K562 (cell line): ENCODE data around the gene GPR35. TPM values are rescaled to one million over a fixed set of nuclear protein-coding genes. Genes with fewer than 3 reads are reported as not detected.

Experiments used
- ATAC-seq: fragments of 200-7000 bp; cut with Tn5 transposase; 3 replicates; pipeline ENCODE4 v1.9.1; 2020; ENCODE audit warnings: moderate library complexity
- BruUV-seq: library from RNA; stranded (reverse); fragments of 400-500 nt; replicated peaks from 2 replicates; lab custom pipeline; 2021; lab: Mats Ljungman, UMichigan
- CTCF ChIA-PET: fragments of 300-600 bp; formaldehyde crosslinking; extraction: SDS; loops from one replicate; lab custom pipeline; 2021; ENCODE audit warnings: low intra/inter-chr PET ratio; lab: Yijun Ruan, JAX
- POLR2A ChIA-PET: fragments of 300-600, 350-650 bp; sonication (Branson Sonifier 250); formaldehyde crosslinking; extraction: SDS; loops from one replicate; lab custom pipeline; 2021; ENCODE audit warnings: antibody characterized with exemption, inconsistent platforms; lab: Yijun Ruan, JAX
- DNase-seq, 4 experiments: peaks; one replicate each; pipeline versions ENCODE4 v3.0.0 to v3.0.0-alpha.2; 2011 to 2018; ENCODE audit warnings: low spot score in 3 of 4, mixed read lengths in 3 of 4; ENCODE audit errors: extremely low read depth in 1 of 4
- FAIRE-seq: peaks from 2 replicates; lab custom pipeline; 2011; peaks lifted over from hg19 to GRCh38; lab: Jason Lieb, UNC
- H2AFZ ChIP-seq: 2 replicates; pipeline ENCODE4 v1.6.0; 2011; ENCODE audit warnings: low read depth, low read length, control low read depth, inconsistent platforms
- H3K27ac ChIP-seq: fragments of 200-600 bp; 3 replicates; pipeline ENCODE4 v1.8.0; 2011; ENCODE audit warnings: low read depth, mild to moderate bottlenecking, control low read depth, inconsistent platforms, low read length, moderate library complexity, mixed read lengths; ENCODE audit errors: extremely low read depth
- H3K27me3 ChIP-seq, 2 experiments: fragments of 300-600 bp in 1 of 2; 2 replicates in 1 of 2; 3 replicates in 1 of 2; pipeline versions ENCODE4 v1.6.0 to v1.8.0; 2011; ENCODE audit warnings: inconsistent platforms in 2 of 2, low read length in 2 of 2, mild to moderate bottlenecking in 1 of 2, mixed read lengths in 1 of 2, moderate library complexity in 1 of 2; ENCODE audit not compliant: control insufficient read depth in 2 of 2, insufficient read depth in 2 of 2
- H3K36me3 ChIP-seq: fragments of 300-600 bp; 3 replicates; pipeline ENCODE4 v1.8.0; 2011; ENCODE audit warnings: mild to moderate bottlenecking, low read length, inconsistent platforms; ENCODE audit not compliant: control insufficient read depth, insufficient read depth
- H3K4me1 ChIP-seq, 2 experiments: fragments of 200-600 bp in 1 of 2; replicated peaks in 1 of 2; 2 replicates in 1 of 2; 3 replicates in 1 of 2; pipeline versions ENCODE4 v1.5.1 to v1.8.0; 2011; ENCODE audit warnings: inconsistent platforms in 2 of 2, low read length in 2 of 2, mild to moderate bottlenecking in 1 of 2, mixed read lengths in 1 of 2, moderate library complexity in 1 of 2; ENCODE audit not compliant: control insufficient read depth in 2 of 2, insufficient read depth in 2 of 2
- H3K4me2 ChIP-seq: 2 replicates; pipeline ENCODE4 v1.6.1; 2011; ENCODE audit warnings: low read length, control low read depth, inconsistent platforms, mixed read lengths; ENCODE audit not compliant: insufficient read depth
- H3K4me3 ChIP-seq: fragments of 200-600 bp; sonication (generic), shearing (Covaris generic); 2 replicates; pipeline ENCODE4 v1.5.1; 2016; ENCODE audit warnings: control low read depth, inconsistent platforms
- H3K79me2 ChIP-seq: fragments of 200-600 bp; 3 replicates; pipeline ENCODE4 v1.8.0; 2011; ENCODE audit warnings: low read length, inconsistent platforms; ENCODE audit not compliant: control insufficient read depth, insufficient read depth
- H3K9ac ChIP-seq, 2 experiments: 2 replicates each; pipeline versions ENCODE4 v1.6.0 to v1.6.1; 2011; ENCODE audit warnings: low read depth in 2 of 2, low read length in 2 of 2, control low read depth in 1 of 2, inconsistent platforms in 1 of 2, mild to moderate bottlenecking in 1 of 2, mixed read lengths in 1 of 2; ENCODE audit not compliant: insufficient read depth in 1 of 2
- H3K9me1 ChIP-seq: one replicate; pipeline ENCODE4 v1.6.0; 2011; ENCODE audit warnings: inconsistent platforms, mild to moderate bottlenecking, low read length, moderate library complexity; ENCODE audit not compliant: control insufficient read depth, insufficient read depth
- H3K9me3 ChIP-seq: replicated peaks from 2 replicates; pipeline ENCODE4 v1.5.1; 2011; ENCODE audit warnings: low read depth, low read length, inconsistent platforms; ENCODE audit not compliant: control insufficient read depth, insufficient read depth
- H4K20me1 ChIP-seq: replicated peaks from 2 replicates; pipeline ENCODE4 v1.6.1; 2011; ENCODE audit warnings: low read length, inconsistent platforms, mixed read lengths; ENCODE audit not compliant: control insufficient read depth, insufficient read depth
- CREB1 ChIP-seq, 2 experiments: sonication (generic) in 1 of 2; formaldehyde crosslinking in 1 of 2; IDR thresholded peaks; 2 replicates each; pipeline versions ENCODE4 v1.6.1 to v1.8.0; 2012 to 2022; ENCODE audit warnings: inconsistent platforms in 1 of 2, mild to moderate bottlenecking in 1 of 2, missing genetic modification reagents in 1 of 2, moderate library complexity in 1 of 2
- DDX20 ChIP-seq: fragments of 450-650 bp; IDR thresholded peaks from 2 replicates; pipeline ENCODE4 v1.6.1; 2016; ENCODE audit warnings: missing genetic modification characterization, low read depth, mild to moderate bottlenecking, missing compliant biosample characterization, moderate library complexity
- ELF4 ChIP-seq: fragments of 450-650 bp; formaldehyde crosslinking; IDR thresholded peaks from 2 replicates; pipeline ENCODE4 v1.4.0; 2022; ENCODE audit warnings: missing genetic modification characterization
- HDAC2 ChIP-seq: fragments of 450-650 bp; IDR thresholded peaks from 2 replicates; pipeline ENCODE4 v1.6.1; 2016; ENCODE audit warnings: mild to moderate bottlenecking
- HDAC8 ChIP-seq: fragments of 450-650 bp; IDR thresholded peaks from 2 replicates; pipeline ENCODE4 v1.6.1; 2016; ENCODE audit warnings: mild to moderate bottlenecking, missing genetic modification characterization, moderate library complexity, missing compliant biosample characterization
- KAT7 ChIP-seq: sonication (generic); formaldehyde crosslinking; IDR thresholded peaks from 2 replicates; pipeline ENCODE4 v1.8.0; 2022; ENCODE audit warnings: missing genetic modification reagents, mild to moderate bottlenecking, borderline replicate concordance
- KDM4B ChIP-seq, 2 experiments: fragments of 450-650 bp in 1 of 2; sonication (generic) in 1 of 2; IDR thresholded peaks; 2 replicates each; pipeline ENCODE4 v1.6.1; 2016 to 2017; ENCODE audit warnings: borderline replicate concordance in 2 of 2, antibody characterized with exemption in 1 of 2, low read depth in 1 of 2, mild to moderate bottlenecking in 1 of 2
- LARP7 ChIP-seq: fragments of 450-650 bp; IDR thresholded peaks from 2 replicates; pipeline ENCODE4 v1.6.1; 2016
- NEUROD1 ChIP-seq: fragments of 150-350 bp; IDR thresholded peaks from 2 replicates; pipeline ENCODE4 v1.6.1; 2014; ENCODE audit warnings: borderline replicate concordance, low read length, low read depth; ENCODE audit not compliant: partially characterized antibody
- POLR2B ChIP-seq: fragments of 450-650 bp; IDR thresholded peaks from 2 replicates; pipeline ENCODE4 v1.6.1; 2018; ENCODE audit warnings: low read depth; ENCODE audit not compliant: partially characterized antibody
- ZC3H11A ChIP-seq: IDR thresholded peaks from 2 replicates; pipeline ENCODE4 v1.6.1; 2012; ENCODE audit warnings: low read depth, low read length, improper control_type of control experiment
- WGBS: fragments of 100-300 bp; shearing (Covaris generic); methylation state at CpG from one replicate; pipeline ENCODE4 v1.1.6; 2016; ENCODE audit warnings: low coverage, mixed read lengths; ENCODE audit not compliant: insufficient coverage; ENCODE audit errors: missing lambda C conversion rate; 5-methylcytosine and 5-hydroxymethylcytosine counted together
- in situ Hi-C: fragments of 300-500 bp; cut with MboI; formaldehyde crosslinking; loops from 4 replicates; pipeline ENCODE4 v1.15.0; 2018; ENCODE audit warnings: inconsistent platforms, mixed read lengths
- intact Hi-C: fragments of 100-400 bp; cut with micrococcal nuclease; formaldehyde crosslinking; loops from 2 replicates; pipeline ENCODE4 v1.14.2; 2022
- polyA plus RNA-seq, 8 experiments: library from polyadenylated mRNA; depleted of rRNA in 4 of 8; stranded (reverse) in 5 of 8; unstranded in 3 of 8; fragments of >200 nt; fragmentation: Nextera tagmentation in 2 of 8; fragmentation: Illumina TruSeq in 1 of 8; extraction: Ambion mirVana in 2 of 8; extraction: Trizol in 1 of 8; gene quantifications; 2 replicates each; pipeline versions ENCODE4 v1.2.1 to v1.2.3, GENCODE V29; 2011 to 2014; ENCODE audit warnings: inconsistent platforms in 1 of 8, missing spikeins in 1 of 8
- total RNA-seq, 7 experiments: library from RNA; depleted of rRNA in 6 of 7; stranded (reverse); fragments of >200 nt in 6 of 7; fragmentation: Illumina TruSeq in 2 of 7; extraction: Trizol in 2 of 7; gene quantifications; 2 replicates each; pipeline versions ENCODE4 v1.2.1 to v1.2.3, GENCODE V29; 2011 to 2021; ENCODE audit warnings: low replicate concordance in 1 of 7
- TF ChIP-seq, protein P1 (sequence below), 2 experiments: fragments of 450-650 bp; conservative IDR thresholded peaks; 2 replicates each; pipeline ENCODE4 v1.6.1; 2017; ENCODE audit warnings: mild to moderate bottlenecking in 2 of 2, moderate library complexity in 2 of 2
- TF ChIP-seq, protein P2 (sequence below): sonication (generic); formaldehyde crosslinking; IDR thresholded peaks from 2 replicates; pipeline ENCODE4 v1.8.0; 2023; ENCODE audit warnings: mild to moderate bottlenecking, missing genetic modification reagents
- TF ChIP-seq, protein P3 (sequence below): fragments of 250-450 bp; sonication (Bioruptor Pico); IDR thresholded peaks from 2 replicates; pipeline ENCODE4 v1.5.0; 2021

The GPR35 gene
- total and polyA plus RNA-seq, 9 of the 15 experiments (the other 6 are each of a cell fraction or from before 2014, with no cell fraction given) = 0.04 to 0.50 (median 0.29) TPM; not detected in 3

DNA sequence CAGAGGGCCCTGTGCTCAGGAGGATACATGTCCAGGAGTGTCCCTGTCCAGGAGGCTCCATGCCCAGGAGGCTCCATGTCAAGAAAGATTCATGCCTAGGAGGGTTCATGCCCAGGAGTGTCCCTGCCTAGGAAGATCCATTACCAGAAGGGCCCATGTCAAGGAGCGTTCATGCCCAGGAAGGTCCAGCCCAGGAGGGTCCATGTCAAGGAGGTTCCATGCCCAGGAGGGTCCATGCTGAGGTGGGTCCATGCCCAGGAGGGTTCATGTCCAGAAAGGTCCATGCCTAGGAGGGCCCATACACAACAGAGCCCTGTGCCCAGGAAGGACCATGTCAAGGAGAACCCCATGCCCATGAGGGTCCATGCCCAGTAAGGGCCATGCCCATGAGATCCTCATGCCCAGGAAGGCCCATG, 7.0 kb downstream of the GPR35 start (continued):
- TF ChIP-seq, protein P1, sequence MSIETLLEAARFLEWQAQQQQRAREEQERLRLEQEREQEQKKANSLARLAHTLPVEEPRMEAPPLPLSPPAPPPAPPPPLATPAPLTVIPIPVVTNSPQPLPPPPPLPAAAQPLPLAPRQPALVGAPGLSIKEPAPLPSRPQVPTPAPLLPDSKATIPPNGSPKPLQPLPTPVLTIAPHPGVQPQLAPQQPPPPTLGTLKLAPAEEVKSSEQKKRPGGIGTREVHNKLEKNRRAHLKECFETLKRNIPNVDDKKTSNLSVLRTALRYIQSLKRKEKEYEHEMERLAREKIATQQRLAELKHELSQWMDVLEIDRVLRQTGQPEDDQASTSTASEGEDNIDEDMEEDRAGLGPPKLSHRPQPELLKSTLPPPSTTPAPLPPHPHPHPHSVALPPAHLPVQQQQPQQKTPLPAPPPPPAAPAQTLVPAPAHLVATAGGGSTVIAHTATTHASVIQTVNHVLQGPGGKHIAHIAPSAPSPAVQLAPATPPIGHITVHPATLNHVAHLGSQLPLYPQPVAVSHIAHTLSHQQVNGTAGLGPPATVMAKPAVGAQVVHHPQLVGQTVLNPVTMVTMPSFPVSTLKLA (conservative IDR thresholded peaks at IDR 0.05) = no peak
- no peak for TF ChIP-seq HDAC8 (tag)

DNA sequence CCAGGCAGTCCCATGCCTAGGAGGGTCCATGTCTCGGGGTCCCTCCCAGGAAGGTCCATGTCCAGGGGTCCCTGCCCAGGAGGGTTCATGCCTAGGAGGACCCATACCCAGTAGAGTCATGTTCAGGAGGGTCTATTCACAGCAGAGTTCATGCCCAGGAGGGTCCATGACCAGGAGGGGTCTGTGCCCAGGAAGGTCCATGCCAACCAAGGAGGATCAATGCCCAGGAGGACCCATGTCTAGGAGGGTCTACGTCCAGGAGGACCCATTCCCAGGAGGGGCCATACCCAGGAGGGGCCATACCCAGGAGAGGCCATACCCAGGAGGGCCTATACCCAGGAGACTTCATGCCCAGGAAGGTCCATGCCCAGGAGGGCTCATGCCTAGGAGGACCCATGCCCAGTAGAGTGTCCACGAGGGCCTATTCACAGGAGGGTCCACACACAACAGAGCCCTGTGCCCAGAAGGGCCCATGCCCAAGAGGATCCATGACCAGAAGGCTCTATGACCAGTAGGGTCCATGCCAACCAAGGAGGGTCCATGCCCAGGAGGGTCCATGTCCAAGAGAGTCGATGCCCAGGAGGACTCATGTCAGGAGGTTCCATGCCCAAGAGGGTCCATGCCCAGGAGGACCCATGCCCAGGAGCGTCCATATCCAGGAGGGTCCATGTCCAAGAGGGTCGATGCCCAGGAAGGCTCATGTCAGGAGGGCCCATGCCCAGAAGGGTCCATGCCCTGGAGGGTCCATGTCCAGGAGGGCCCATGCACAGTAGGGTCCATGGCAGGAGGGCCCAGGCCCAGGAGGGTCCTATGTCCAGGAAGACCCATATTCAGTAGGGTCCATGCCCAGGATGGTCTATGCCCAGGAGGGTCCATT, 10.1 kb downstream of the GPR35 start:
- H3K4me2 ChIP-seq = no peak overlapping the region
- intact Hi-C loops = no loop called here
- DNase-seq (no peak), FAIRE-seq (no peak), ATAC-seq (no peak)
- 3% methylated on average over 5 of the region's 6 CpGs for WGBS
- no peaks in the 10 kb centered on the region for H4K20me1 ChIP-seq
- no peak overlapping the region for H3K9ac ChIP-seq
- CTCF ChIA-PET = no interaction called here
- no TSS peak for BruUV-seq
- no peaks in the 10 kb centered on the region for H3K36me3 ChIP-seq
- peaks cover 3 to 24% of the 10 kb centered on the region in 2 experiments; a peak in 3 of 5 replicates for H3K27me3 ChIP-seq
- in situ Hi-C loops = no loop called here
- no peak overlapping the region for H3K4me3 ChIP-seq
- no peaks in the 10 kb centered on the region for H3K79me2 ChIP-seq
- H3K9me3 ChIP-seq = 0 out of 2 replicates have a peak, but pooled peaks cover 1% of the 10 kb centered on the region
- no peaks in the 10 kb centered on the region for H3K9me1 ChIP-seq
- H3K27ac ChIP-seq = no peak overlapping the region
- no peaks in the 10 kb centered on the region; a peak in 1 of 5 replicates for H3K4me1 ChIP-seq
- H2AFZ ChIP-seq = no peak overlapping the region
- POLR2A ChIA-PET = no interaction called here
- TF ChIP-seq, protein P2, sequence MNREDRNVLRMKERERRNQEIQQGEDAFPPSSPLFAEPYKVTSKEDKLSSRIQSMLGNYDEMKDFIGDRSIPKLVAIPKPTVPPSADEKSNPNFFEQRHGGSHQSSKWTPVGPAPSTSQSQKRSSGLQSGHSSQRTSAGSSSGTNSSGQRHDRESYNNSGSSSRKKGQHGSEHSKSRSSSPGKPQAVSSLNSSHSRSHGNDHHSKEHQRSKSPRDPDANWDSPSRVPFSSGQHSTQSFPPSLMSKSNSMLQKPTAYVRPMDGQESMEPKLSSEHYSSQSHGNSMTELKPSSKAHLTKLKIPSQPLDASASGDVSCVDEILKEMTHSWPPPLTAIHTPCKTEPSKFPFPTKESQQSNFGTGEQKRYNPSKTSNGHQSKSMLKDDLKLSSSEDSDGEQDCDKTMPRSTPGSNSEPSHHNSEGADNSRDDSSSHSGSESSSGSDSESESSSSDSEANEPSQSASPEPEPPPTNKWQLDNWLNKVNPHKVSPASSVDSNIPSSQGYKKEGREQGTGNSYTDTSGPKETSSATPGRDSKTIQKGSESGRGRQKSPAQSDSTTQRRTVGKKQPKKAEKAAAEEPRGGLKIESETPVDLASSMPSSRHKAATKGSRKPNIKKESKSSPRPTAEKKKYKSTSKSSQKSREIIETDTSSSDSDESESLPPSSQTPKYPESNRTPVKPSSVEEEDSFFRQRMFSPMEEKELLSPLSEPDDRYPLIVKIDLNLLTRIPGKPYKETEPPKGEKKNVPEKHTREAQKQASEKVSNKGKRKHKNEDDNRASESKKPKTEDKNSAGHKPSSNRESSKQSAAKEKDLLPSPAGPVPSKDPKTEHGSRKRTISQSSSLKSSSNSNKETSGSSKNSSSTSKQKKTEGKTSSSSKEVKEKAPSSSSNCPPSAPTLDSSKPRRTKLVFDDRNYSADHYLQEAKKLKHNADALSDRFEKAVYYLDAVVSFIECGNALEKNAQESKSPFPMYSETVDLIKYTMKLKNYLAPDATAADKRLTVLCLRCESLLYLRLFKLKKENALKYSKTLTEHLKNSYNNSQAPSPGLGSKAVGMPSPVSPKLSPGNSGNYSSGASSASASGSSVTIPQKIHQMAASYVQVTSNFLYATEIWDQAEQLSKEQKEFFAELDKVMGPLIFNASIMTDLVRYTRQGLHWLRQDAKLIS = no peak
- TF ChIP-seq KDM4B (IDR thresholded peaks at IDR 0.05; ENCODE audit: borderline replicate concordance in 2 of 2, low read depth in 1 of 2) = no peak
- no peak for TF ChIP-seq NEUROD1
- TF ChIP-seq, protein P3, sequence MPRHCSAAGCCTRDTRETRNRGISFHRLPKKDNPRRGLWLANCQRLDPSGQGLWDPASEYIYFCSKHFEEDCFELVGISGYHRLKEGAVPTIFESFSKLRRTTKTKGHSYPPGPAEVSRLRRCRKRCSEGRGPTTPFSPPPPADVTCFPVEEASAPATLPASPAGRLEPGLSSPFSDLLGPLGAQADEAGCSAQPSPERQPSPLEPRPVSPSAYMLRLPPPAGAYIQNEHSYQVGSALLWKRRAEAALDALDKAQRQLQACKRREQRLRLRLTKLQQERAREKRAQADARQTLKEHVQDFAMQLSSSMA (CRISPR knock-in tag) = no peak
- TF ChIP-seq DDX20 (tag) = no peak
- no peak for TF ChIP-seq CREB1 (IDR thresholded peaks at IDR 0.05)
- no peak for TF ChIP-seq CREB1 (CRISPR knock-in tag; IDR thresholded peaks at IDR 0.05)
- TF ChIP-seq LARP7 = no peak
- TF ChIP-seq ELF4 (CRISPR knock-in tag) = no peak
- no peak for TF ChIP-seq ZC3H11A
- TF ChIP-seq POLR2B = no peak
- no peak for TF ChIP-seq HDAC2
- no peak for TF ChIP-seq KAT7 (CRISPR knock-in tag)
